Stimulated activated CD4-positive, alpha-beta T cell treated with anti-CD3 and anti-CD28 coated beads, Interleukin-2, amount 100 ng/mL, for 24 hours (primary cell): ENCODE measurements around the gene DUOX2.

Experiments
- DNase-seq, 2 donors: peaks; one replicate each; pipeline ENCODE4 v3.0.0-alpha.2; 2020

DUOX2 gene

DNA sequence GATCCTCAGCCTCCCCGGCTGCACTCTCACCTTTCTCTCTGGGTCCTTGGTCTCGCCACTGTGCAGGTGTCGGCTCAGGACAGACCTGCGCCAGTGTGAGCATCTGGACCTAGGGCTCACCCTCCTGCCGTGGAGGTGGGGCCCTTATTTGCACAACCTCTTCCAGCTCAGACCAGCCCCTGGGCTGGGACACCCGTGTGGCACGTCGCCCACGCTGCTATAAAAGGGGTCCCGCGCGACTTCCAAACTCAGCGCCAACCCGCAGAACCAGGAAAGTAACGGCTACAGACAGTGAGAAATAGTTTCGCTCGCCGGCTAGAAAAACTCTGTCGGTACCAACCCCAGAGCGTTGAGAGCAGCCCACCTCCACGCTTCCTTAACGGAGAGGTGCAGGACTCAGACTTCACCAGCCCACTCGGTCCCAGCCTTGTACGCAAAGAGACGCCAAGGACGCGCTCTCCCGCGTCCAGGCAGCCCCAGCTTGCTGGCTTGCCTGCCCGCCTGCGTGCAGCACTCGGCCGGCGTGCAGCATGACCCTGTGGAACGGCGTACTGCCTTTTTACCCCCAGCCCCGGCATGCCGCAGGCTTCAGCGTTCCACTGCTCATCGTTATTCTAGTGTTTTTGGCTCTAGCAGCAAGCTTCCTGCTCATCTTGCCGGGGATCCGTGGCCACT is at the start of gene DUOX2, which contains the start of gene DUOXA2:
DUOX2 (minus strand) TSS at position 97 of the 675 bp plus-strand sequence. CDS start 761 bp downstream, outside the sequence.
DUOXA2 (plus strand) TSS at position 251 of the 675 bp plus-strand sequence; CDS start at position 531, 280 bp downstream.
- no peak for DNase-seq

DNA sequence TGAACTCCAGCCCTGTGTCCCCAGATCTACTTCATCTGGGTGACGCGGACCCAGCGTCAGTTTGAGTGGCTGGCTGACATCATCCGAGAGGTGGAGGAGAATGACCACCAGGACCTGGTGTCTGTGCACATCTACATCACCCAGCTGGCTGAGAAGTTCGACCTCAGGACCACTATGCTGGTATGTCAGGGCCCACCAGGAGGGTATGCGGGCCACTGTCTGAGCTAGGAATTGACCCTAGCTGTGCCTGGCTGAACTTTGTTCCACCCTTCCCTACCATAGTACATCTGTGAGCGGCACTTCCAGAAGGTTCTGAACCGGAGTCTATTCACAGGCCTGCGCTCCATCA is 49.5 kb upstream of the DUOX2 start:
- DNase-seq, result no peak

DNA sequence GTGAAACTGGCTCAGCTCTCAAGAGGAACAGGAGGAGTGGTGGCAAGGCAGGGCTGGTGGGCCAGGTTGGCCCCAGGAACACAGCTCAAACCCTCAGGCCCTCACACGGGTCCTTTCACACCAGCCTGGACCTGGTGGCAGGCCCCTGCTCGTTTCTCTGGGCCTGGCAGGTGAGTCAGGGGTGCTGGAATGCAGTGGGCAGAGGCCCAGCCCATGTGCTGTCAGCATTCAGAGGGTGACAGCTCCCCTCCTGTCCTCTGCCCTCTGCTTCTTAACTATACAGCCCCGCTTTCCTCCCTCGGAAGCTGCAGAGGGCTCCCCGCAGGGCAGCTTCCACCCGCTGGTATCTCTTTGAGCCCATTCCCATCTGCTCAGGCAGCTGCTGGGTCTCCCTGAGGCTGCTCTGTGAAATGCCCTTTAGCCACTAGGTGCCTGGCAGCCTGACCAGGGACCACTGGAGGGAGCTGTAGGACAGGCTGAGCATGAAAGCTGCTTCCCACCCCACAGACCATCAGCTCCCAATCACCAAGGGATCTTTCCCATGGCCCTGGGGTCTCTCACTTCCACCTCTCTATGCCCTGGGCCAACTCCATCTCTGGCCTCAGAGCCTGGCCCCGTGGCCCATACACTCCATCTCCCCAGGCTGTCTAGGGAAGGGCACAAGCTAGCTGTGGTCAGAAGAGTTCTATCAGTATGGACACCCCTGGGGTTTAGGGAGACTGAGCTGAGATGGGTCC is 49.0 kb upstream of the DUOX2 start:
- DNase-seq, result peak; percentile 68 to 69

DNA sequence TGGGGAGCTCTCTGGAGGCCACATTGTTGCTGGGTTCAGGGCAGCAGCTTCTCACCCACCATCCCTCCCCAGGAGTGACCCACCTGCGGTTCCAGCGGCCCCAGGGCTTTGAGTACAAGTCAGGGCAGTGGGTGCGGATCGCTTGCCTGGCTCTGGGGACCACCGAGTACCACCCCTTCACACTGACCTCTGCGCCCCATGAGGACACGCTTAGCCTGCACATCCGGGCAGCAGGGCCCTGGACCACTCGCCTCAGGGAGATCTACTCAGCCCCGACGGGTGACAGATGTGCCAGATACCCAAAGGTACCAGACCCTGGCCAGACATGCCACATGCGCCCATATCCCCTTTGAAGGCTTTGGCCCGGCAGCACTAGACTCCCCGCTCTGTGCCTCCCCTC is 47.7 kb upstream of the DUOX2 start:
- DNase-seq, result no peak

DNA sequence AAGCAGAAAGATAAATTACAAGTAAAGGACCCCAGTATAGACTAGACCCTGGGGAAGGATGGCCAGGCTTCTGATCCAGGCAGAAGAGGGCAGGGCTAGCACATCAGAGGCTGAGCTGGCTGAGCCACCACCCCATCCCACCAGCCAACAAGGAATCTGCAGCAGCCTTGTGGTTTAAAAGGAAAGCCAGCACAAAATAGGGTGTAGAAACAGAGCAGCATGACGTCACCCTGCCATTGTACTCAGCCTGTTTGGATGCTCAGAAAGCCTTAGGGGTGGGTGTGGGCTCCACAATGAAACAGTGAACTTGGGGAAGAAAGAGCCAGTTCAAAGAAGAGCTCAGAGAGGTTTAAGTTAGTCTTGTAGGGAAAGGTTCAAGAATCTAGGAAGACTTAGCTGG is 44.0 kb upstream of the DUOX2 start:
- DNase-seq, result no peak

DNA sequence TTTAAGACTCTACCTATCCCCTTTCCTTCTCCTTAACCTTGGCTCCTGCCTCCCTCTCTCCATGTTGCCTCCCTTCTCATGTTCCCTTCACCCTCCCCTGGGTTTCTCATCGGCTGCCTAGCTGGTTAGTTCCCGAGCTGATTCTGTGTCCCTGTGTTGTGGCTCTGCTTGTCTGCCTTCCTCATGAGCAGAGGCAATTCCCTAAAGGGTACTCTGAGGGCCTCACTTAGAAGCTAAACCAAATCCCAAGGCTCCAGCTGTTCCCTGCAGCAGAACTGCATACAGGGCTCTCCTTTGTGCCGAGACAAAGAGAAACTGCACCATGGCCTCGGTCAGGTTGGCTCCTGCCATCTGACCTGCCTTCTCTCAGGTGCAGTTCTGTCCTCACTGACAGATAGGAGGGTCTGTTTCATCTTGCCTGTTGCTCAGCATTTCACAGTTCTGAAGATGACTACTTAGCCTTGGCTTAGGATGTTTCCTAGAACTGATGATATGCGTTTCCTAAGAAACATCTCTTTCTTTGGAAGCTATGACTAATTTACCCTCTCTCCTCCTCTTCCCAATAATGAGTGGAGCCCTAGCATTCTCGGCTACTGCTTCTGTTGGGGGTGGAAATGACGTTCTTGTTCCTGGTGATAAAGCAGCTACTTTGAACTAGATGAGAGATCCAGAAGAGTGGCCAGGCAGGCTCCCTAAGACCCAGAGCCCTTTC is 42.9 kb upstream of the DUOX2 start:
- no peak for DNase-seq

DNA sequence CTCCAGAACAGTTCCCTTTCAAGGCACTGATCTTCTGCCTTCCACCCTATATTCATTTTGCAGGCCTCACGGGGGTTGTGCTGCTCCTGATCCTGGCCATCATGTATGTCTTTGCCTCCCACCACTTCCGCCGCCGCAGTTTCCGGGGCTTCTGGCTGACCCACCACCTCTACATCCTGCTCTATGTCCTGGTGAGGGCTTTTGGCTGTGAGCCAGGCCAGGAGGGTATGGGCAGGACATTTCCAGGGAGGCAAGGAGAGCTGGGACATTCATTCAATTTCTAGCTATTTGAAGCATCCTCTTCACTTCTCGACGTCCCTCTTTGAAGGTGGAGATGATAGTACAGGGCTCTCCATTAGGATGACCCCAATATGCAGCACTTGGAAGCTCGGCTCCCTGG is 41.8 kb upstream of the DUOX2 start:
- no peak for DNase-seq

DNA sequence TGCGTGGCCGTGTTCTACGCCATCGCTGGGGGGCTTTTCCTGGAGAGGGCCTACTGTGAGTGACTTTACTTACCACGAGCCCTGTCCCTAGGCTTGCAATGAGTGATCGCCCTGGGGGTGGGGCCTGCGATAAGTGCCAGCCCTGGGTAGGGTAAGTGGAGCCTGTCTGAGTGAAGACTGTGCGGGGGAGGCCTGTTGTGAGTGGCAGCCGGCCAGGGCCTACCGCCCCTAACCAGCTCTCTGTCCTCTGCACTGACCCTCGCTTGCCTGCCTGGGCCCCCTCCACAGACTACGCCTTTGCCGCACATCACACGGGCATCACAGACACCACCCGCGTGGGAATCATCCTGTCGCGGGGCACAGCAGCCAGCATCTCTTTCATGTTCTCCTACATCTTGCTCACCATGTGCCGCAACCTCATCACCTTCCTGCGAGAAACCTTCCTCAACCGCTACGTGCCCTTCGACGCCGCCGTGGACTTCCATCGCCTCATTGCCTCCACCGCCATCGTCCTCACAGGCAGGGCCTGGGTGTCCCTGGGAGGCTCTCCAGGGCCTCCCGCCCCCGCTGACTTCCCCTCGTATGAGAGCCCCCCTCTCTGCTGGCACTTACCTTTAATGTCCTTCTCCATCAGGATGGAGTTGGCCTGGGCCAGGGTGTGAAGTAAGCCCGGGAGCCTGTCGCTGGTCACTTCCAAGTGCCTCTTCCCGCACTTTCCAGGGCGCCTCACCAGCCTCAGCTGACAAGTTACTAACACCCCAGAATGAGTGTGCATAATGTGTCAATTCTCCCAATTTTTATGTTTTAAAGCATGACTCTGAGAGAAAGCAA is 38.2 kb upstream of the DUOX2 start:
- no peak for DNase-seq

DNA sequence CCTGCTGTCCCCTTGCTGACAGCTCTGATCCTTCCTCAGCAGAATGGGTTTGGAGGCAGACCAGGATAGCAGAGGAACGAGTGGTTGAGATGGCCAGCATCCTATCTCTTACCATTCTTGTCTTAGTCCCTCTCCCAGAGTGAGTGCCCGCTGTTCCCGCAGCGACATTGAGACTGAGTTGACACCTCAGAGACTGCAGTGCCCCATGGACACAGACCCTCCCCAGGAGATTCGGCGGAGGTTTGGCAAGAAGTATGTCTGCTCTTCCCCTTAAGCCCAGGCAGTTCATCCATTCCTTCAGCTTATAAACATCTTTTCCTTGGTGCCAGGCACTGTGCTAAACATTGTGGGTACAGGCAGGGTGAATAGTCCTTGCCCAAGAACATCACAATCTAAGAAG is 37.0 kb upstream of the DUOX2 start:
- no peak for DNase-seq

DNA sequence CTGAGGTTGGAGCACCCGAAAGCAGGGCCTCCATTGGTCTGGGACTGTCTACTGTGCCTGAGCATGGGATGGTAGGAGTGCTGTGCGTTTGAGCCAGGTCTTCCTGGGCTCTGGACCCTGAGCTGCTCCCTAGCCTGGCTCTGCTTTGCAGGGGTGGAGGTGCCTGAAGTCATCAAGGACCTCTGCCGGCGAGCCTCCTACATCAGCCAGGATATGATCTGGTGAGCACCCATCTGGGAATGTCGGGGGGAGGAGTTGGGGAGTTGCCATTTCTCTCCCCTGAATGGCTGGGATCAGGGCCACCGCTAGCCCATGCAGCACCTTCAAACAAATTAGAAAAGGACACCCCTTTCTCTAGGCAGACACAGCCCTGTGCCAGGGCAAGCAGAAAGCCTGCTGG is 36.5 kb upstream of the DUOX2 start:
- no peak for DNase-seq

DNA sequence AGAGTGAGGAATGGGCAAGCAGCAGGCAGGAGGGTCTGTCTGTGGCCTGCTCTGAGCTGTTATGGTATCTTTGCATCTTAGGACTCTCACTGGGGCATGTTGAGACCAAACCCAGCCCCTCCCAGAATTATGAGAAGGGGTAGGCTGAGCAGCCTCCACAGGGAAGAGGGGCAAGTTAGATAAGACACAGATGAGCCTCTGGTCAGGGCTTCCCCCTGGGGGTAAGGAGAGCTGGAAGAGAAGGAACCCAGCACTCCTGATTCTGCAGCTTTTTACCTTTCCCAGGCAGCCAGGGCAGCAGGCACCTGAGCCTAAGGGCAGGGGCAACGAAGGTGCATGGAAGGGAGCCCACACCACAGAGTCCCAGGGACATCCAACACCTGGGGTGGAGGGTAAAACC is 35.1 kb upstream of the DUOX2 start:
- no peak for DNase-seq

DNA sequence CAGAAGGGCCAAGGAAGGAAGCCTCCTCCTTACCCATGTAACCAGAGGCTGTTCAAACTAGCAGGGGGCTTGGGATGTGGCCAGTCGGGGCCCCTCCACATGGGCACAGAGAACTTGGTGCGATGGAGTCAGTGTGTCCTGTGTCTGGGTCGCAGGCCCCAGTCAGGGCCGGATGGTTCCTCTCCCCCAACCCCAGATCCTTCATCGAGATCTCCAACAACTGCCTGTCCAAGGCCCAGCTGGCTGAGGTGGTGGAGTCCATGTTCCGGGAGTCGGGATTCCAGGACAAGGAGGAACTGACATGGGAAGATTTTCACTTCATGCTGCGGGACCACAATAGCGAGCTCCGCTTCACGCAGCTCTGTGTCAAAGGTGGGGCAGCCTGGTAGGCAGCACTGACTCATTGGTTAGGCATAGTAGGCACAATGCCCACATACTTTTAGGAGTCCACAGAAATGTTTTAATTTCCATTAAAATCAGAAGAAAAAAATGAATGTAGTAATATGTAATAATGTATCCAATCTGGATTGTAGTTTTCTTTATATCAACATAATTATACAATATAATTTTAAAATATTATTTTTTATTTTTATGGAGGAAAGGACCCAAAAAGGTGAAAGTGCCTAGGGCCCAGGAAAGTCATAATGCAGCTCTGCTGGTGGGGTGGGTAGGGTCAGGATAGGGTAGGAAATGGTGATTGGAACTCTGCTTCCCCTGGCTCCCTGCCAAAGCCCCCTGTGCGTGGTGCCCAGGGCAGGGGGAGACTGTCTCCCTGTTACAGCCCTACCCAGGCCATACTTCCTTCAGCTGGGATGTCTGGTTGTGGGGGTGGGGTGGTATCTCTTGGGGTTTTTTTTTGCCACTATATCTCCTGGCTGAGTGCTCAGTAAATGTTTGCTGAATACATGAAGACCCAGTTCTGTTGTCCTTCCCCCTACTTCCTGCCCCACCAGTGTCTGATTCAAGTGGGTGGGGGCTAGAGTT is 34.4 kb upstream of the DUOX2 start:
- DNase-seq, result no peak

DNA sequence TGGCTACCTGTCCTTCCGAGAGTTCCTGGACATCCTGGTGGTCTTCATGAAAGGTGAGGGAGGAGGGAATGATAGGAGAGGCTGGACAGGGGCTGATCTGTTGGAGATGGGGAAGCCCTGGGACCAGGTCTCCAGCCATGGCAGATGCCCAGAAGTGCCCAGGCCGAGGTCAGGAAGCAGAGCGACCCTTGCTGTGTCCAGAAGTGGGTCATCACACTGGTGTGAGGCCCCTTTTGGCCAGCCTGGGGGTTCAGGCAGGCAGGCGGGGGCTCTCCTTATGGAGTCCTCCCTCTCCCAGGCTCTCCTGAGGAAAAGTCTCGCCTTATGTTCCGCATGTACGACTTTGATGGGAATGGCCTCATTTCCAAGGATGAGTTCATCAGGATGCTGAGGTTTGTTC is 33.6 kb upstream of the DUOX2 start:
- DNase-seq, result no peak

DNA sequence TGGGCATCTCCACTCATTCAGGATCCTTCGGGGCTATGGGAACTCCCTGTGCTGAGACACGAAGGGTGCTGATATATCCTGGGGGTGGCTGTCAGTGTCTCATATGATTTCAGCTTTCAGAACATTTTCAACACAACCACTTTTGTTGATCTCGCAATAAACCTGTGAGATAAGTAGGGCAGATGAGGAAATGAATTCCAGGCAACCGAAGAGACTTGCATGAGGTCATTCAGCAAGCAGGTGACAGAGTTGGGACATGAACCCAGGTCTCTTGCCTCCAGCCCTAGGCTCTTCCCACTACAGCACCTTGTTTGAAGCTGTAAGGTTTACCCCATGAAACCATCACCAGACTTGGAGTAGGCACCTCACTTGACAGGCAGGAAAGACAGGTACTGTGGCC is 32.4 kb upstream of the DUOX2 start:
- no peak for DNase-seq

DNA sequence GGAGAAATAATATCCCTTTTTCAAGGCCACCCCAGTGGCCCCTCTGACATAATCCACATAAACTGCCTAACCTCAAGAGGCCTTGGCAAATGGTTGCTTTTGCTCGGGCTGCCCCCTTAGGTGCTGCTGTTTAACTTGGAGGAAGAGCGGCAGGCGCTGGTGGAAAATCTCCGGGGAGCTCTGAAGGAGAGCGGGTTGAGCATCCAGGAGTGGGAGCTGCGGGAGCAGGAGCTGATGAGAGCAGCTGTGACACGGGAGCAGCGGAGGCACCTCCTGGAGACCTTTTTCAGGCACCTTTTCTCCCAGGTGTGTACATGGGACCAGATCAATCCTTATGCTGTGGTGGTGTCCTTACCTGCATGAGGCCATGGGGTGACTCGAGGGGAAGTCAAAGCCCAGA is 30.8 kb upstream of the DUOX2 start:
- no peak for DNase-seq

DNA sequence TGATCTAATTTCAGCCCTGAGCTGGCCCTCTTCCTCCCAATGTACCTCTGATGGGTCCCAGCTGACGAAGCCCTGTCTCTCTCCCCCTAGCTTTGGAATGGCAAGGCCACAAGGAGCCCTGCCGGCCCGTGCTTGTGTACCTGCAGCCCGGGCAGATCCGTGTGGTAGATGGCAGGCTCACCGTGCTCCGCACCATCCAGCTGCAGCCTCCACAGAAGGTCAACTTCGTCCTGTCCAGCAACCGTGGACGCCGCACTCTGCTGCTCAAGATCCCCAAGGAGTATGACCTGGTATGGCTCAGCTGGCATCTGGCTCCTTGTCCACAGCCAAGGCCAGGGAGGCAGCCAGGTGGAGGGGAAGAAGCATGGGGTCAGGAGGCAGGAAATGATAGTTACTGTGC is 30.0 kb upstream of the DUOX2 start:
- no peak for DNase-seq

DNA sequence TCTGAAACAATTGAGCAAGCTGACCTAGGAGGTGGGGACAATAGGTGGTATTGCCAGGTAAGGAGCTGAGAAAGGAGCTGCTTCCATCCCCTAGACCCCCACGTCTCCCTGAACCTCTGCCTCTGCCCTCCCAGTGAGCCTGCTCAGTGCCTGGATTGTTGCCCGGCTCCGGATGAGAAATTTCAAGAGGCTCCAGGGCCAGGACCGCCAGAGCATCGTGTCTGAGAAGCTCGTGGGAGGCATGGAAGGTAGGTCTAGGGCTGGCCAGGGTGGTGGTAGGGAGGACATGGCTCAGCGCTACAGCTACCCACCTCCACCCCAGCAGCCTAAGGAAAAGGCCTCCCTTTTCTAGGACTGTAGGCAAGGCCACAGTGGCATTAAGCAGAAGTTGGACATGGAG is 29.1 kb upstream of the DUOX2 start:
- DNase-seq, result no peak

DNA sequence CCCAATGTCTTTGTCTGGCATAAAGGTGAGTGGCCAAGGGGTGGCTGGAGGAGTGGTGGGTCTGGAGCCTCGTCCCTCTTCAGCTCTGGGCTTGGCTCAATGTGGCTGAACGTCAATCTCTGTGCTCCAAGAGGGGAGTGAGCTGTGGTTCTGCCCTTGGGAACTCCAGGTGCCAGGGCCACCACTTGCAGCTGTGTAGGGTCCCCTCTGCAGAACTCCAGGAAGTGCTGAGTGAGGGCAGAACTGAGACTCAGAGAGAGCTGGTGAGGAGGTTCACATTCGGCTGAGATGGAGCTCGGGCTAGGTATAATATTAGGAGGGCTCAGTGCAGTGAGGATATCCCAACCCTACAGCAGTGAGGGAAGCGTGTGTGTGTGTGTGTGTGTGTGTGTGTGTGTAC is 27.4 kb upstream of the DUOX2 start:
- DNase-seq, result no peak

DNA sequence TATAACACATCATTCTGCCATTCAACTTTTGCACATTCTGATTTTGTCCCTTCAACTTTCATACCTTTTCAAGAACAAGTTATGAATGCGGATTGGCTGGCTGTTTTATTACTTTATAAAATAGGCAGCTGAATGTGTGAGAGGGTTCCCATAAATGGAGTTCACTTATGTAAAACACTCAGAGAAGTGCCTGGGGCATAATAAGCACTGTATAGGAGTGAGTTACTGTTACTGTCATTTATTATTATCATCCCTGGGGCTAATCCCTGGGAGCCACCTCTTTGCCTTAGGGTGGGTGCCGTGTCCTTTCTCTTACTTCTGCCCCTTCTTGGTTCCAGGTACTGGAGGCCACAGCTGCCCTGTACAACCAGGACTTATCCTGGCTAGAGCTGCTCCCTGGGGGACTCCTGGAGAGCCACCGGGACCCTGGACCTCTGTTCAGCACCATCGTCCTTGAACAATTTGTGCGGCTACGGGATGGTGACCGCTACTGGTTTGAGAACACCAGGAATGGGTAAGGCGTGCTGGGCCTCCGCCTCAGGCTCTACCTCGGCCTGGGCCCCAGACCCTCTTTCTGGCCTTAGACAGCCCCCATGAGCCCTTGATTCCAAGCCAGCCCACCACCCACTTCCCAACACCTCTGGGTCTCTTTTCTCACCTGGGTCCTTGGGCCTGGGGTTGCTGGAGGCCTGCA is 26.7 kb upstream of the DUOX2 start:
- DNase-seq, result no peak

DNA sequence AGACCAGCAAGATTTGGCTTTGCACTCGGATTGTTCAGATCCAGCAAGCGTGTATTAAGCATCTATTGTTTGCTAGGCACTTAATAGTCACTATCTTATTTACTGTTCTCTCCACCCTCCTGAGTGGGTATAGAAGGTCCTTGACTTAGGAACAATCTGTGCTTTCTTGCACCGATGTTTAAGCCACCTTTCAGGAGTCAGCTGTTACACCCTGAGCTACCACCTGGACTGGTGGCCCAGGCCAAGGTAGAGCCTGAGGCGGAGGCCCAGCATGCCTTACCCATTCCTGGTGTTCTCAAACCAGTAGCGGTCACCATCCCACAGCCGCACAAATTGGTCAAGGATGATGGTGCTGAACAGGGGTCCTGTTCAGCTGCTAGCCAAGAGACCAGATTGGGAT is 25.8 kb upstream of the DUOX2 start:
- no peak for DNase-seq
